GM19397 (cell line): ENCODE measurements around the gene ELMOD3.
"Not testable (repeated sequence)": the region's sequence is repeated elsewhere in the genome, so short reads cannot be mapped to it uniquely, and the experiment has no call there.

Experiments
- ATAC-seq: cut with Tn5 transposase; IDR thresholded peaks from one replicate; pipeline ENCODE4 v1.9.1; 2021; ENCODE audit warnings: mild to moderate bottlenecking, moderate library complexity; ENCODE audit not compliant: unreplicated experiment

The ELMOD3 gene

DNA sequence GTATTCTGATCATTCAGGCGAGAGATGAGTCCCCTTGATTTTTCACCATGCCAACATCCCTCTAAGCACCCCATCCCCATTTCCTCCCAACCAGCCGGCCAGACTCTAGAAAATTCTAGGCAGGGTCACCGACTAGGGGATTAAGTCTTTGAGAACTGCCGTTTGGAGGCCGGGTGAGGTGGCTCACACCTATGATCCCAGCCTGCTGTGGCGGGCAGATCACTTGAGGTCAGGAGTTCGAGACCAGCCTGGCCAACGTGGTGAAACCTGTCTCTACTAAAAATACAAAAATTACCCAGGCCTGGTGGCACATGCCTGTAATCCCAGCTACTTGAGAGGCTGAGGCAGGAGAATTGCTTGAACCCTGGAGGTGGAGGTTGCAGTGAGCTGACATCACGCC lies 85.0 kb downstream of the ELMOD3 start:
- not testable (repeated sequence) for ATAC-seq

DNA sequence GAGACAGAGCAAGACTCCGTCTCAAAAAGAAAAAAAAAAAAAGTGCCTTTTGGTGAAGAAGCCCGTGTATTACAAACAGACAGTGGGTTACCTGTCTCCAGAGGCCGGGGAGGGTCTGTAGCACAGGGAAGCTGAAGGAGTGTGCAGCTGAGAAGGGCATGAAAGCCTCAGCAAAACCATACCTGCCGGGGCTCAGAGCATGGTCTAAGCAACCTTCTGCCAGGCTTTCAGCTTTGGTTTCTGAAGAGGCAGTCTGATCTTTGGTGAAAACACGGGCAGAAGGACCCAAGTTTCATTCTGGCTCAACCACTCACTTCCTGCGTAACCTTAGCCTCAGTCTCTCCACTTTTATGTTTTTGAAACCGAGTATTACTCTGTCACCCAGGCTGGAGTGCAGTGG lies 85.4 kb downstream of the ELMOD3 start:
- no peak for ATAC-seq

- ATAC-seq, result no peak
Observed at GRCh38 chr2:85440729-85441128, 86.2 kb downstream of the ELMOD3 start.
